IMR-90 (cell line): ENCODE data around the gene RNF213. TPM values are rescaled to one million over a fixed set of nuclear protein-coding genes. Genes with fewer than 3 reads are reported as not detected.

Source experiments
- ATAC-seq: fragments of 200-7000 bp; cut with Tn5 transposase; 2 replicates; pipeline ENCODE4 v1.9.1; 2020; ENCODE audit warnings: low read depth, mild to moderate bottlenecking, moderate library complexity
- BruUV-seq: library from RNA; stranded (reverse); fragments of 400-500 nt; replicated peaks from 2 replicates; lab custom pipeline; 2021; lab: Mats Ljungman, UMichigan
- CTCF ChIA-PET: fragments of 300-600 bp; formaldehyde crosslinking; extraction: SDS; loops from one replicate; lab custom pipeline; 2021; ENCODE audit warnings: antibody characterized with exemption; lab: Yijun Ruan, JAX
- POLR2A ChIA-PET: fragments of 300-600 bp; sonication (Branson Sonifier 250); formaldehyde crosslinking; loops from one replicate; lab custom pipeline; 2022; ENCODE audit warnings: antibody characterized with exemption; ENCODE audit not compliant: unreplicated experiment; lab: Charles Lee
- DNase-seq: peaks from one replicate; pipeline ENCODE4 v3.0.0; 2013
- H2AFZ ChIP-seq: replicated peaks from 2 replicates; pipeline ENCODE3; 2013; ENCODE audit warnings: low read length, mild to moderate bottlenecking; ENCODE audit not compliant: poor library complexity
- H2AK5ac ChIP-seq: 2 replicates; pipeline ENCODE4 v1.6.1; 2013; ENCODE audit warnings: low read depth, low read length, inconsistent platforms
- H2AK9ac ChIP-seq: replicated peaks from 2 replicates; pipeline ENCODE3; 2013; ENCODE audit warnings: mild to moderate bottlenecking, low read depth, low read length, moderate library complexity; ENCODE audit not compliant: poor library complexity
- H2BK120ac ChIP-seq: 2 replicates; pipeline ENCODE4 v1.6.1; 2013; ENCODE audit warnings: low read depth, low read length, inconsistent platforms
- H2BK15ac ChIP-seq: 3 replicates; pipeline ENCODE4 v1.6.1; 2013; ENCODE audit warnings: low read depth, low read length, inconsistent platforms
- H2BK20ac ChIP-seq: 2 replicates; pipeline ENCODE4 v1.6.1; 2013; ENCODE audit warnings: low read depth, mild to moderate bottlenecking, inconsistent platforms, low read length, moderate library complexity
- H2BK5ac ChIP-seq: 2 replicates; pipeline ENCODE4 v1.6.1; 2013; ENCODE audit warnings: mild to moderate bottlenecking, low read depth, low read length, inconsistent platforms; ENCODE audit not compliant: poor library complexity, severe bottlenecking
- H3K14ac ChIP-seq: replicated peaks from 2 replicates; pipeline ENCODE4 v1.6.1; 2013; ENCODE audit warnings: low read depth, low read length, inconsistent platforms
- H3K18ac ChIP-seq: 2 replicates; pipeline ENCODE4 v1.6.1; 2013; ENCODE audit warnings: low read depth, low read length, control low read depth
- H3K23ac ChIP-seq: 2 replicates; pipeline ENCODE4 v1.6.1; 2013; ENCODE audit warnings: low read depth, low read length, inconsistent platforms
- H3K27ac ChIP-seq: 2 replicates; pipeline ENCODE4 v1.5.1; 2013; ENCODE audit warnings: mild to moderate bottlenecking, control low read depth, low read length; ENCODE audit not compliant: insufficient read depth
- H3K27me3 ChIP-seq: 2 replicates; pipeline ENCODE4 v1.6.1; 2013; ENCODE audit warnings: low read length; ENCODE audit not compliant: control insufficient read depth, insufficient read depth
- H3K36me3 ChIP-seq: 2 replicates; pipeline ENCODE4 v1.6.1; 2013; ENCODE audit warnings: low read length, mixed read lengths; ENCODE audit not compliant: control insufficient read depth, insufficient read depth
- H3K4ac ChIP-seq: 2 replicates; pipeline ENCODE4 v1.6.1; 2013; ENCODE audit warnings: low read depth, low read length, inconsistent platforms
- H3K4me1 ChIP-seq: 2 replicates; pipeline ENCODE4 v1.6.1; 2013; ENCODE audit warnings: low read length, mixed read lengths; ENCODE audit not compliant: control insufficient read depth, insufficient read depth
- H3K4me2 ChIP-seq: 2 replicates; pipeline ENCODE4 v1.6.1; 2013; ENCODE audit warnings: low read depth, mild to moderate bottlenecking, control low read depth, low read length, moderate library complexity
- H3K4me3 ChIP-seq: 2 replicates; pipeline ENCODE4 v1.5.1; 2013; ENCODE audit warnings: low read depth, mild to moderate bottlenecking, control low read depth, low read length, moderate library complexity; ENCODE audit not compliant: insufficient read depth
- H3K56ac ChIP-seq: 2 replicates; pipeline ENCODE4 v1.6.1; 2013; ENCODE audit warnings: low read length, inconsistent platforms; ENCODE audit not compliant: insufficient read depth; ENCODE audit errors: extremely low read depth
- H3K79me1 ChIP-seq, 2 experiments: 2 replicates each; pipeline ENCODE4 v1.6.1; 2013; ENCODE audit warnings: low read length in 2 of 2, inconsistent platforms in 1 of 2, low read depth in 1 of 2
- H3K9ac ChIP-seq: 2 replicates; pipeline ENCODE4 v1.6.1; 2013; ENCODE audit warnings: low read depth, low read length, control low read depth
- H3K9me1 ChIP-seq: 2 replicates; pipeline ENCODE4 v1.6.1; 2013; ENCODE audit warnings: low read length, inconsistent platforms; ENCODE audit not compliant: insufficient read depth
- H3K9me3 ChIP-seq: 2 replicates; pipeline ENCODE4 v1.6.1; 2013; ENCODE audit warnings: low read length; ENCODE audit not compliant: control insufficient read depth, insufficient read depth
- H4K20me1 ChIP-seq: 2 replicates; pipeline ENCODE4 v1.6.1; 2013; ENCODE audit warnings: low read length, inconsistent platforms; ENCODE audit not compliant: insufficient read depth
- H4K5ac ChIP-seq: 2 replicates; pipeline ENCODE4 v1.6.1; 2013; ENCODE audit warnings: mild to moderate bottlenecking, low read depth, low read length, control low read depth
- H4K8ac ChIP-seq, 2 experiments: 2 replicates each; pipeline ENCODE4 v1.6.1; 2013; ENCODE audit warnings: low read depth in 2 of 2, low read length in 2 of 2, control low read depth in 1 of 2, inconsistent platforms in 1 of 2
- H4K91ac ChIP-seq: 2 replicates; pipeline ENCODE4 v1.6.1; 2013; ENCODE audit warnings: low read depth, low read length, inconsistent platforms; ENCODE audit not compliant: insufficient read depth
- FOS ChIP-seq: fragments of 150-350 bp; IDR thresholded peaks from 2 replicates; pipeline ENCODE4 v1.6.1; 2016; ENCODE audit warnings: low read depth, low read length
- MAFK ChIP-seq: IDR thresholded peaks from 2 replicates; pipeline ENCODE4 v1.6.1; 2012; ENCODE audit warnings: low read depth, low read length, improper control_type of control experiment
- MAZ ChIP-seq: IDR thresholded peaks from 2 replicates; pipeline ENCODE4 v1.6.1; 2012; ENCODE audit warnings: low read depth, mild to moderate bottlenecking, low read length, improper control_type of control experiment, moderate library complexity, borderline replicate concordance
- MXI1 ChIP-seq: IDR thresholded peaks from 2 replicates; pipeline ENCODE4 v1.6.1; 2012; ENCODE audit warnings: low read depth, mild to moderate bottlenecking, low read length, moderate library complexity, borderline replicate concordance
- NFE2L2 ChIP-seq: fragments of 150-350 bp; IDR thresholded peaks from 2 replicates; pipeline ENCODE4 v1.6.1; 2016; ENCODE audit warnings: low read depth, mild to moderate bottlenecking, low read length
- RAD21 ChIP-seq: IDR thresholded peaks from 2 replicates; pipeline ENCODE4 v1.6.1; 2012; ENCODE audit warnings: low read length, improper control_type of control experiment
- RCOR1 ChIP-seq: IDR thresholded peaks from 2 replicates; pipeline ENCODE4 v1.6.1; 2012; ENCODE audit warnings: mild to moderate bottlenecking, low read length, improper control_type of control experiment; ENCODE audit not compliant: insufficient replicate concordance
- RFX5 ChIP-seq: IDR thresholded peaks from 2 replicates; pipeline ENCODE4 v1.8.0; 2012; ENCODE audit warnings: low read depth, mild to moderate bottlenecking, low read length, moderate library complexity
- SMC3 ChIP-seq: fragments of 150-350 bp; IDR thresholded peaks from 2 replicates; pipeline ENCODE4 v1.6.1; 2016; ENCODE audit warnings: low read depth, mild to moderate bottlenecking, antibody characterized with exemption, low read length, moderate library complexity
- WGBS, 2 experiments: methylation state at CpG; one replicate each; pipeline versions ENCODE4 v1.1.5 to v1.1.7; 2013; ENCODE audit warnings: missing lambda C conversion rate in 2 of 2; ENCODE audit not compliant: insufficient read length in 1 of 2; ENCODE audit errors: extremely low coverage in 2 of 2; 5-methylcytosine and 5-hydroxymethylcytosine counted together
- dilution Hi-C: fragments of 300-500 bp; cut with HindIII; formaldehyde crosslinking; loops from one replicate; pipeline ENCODE4 v1.14.3; 2018; ENCODE audit warnings: low sequenced_read_pairs; ENCODE audit not compliant: unreplicated experiment
- in situ Hi-C: fragments of 300-500 bp; cut with MboI; formaldehyde crosslinking; loops from 3 replicates; pipeline ENCODE4 v1.14.3; 2019; ENCODE audit warnings: low sequenced_read_pairs, inconsistent platforms, mixed read lengths
- intact Hi-C: fragments of 100-400 bp; cut with micrococcal nuclease; formaldehyde crosslinking; loops from 2 replicates; pipeline ENCODE4 v1.10.0; 2022
- polyA plus RNA-seq, 3 experiments: library from polyadenylated mRNA; depleted of rRNA; stranded (reverse); fragments of >200 nt; gene quantifications; 2 replicates each; pipeline ENCODE4 v1.2.3, GENCODE V29; 2012; ENCODE audit warnings: low replicate concordance in 1 of 3
- total RNA-seq: library from RNA; depleted of rRNA; stranded (reverse); fragments of >200 nt; gene quantifications from 2 replicates; pipeline ENCODE4 v1.2.3, GENCODE V29; 2012
- TF ChIP-seq, protein P1 (sequence below): fragments of 150-350 bp; IDR thresholded peaks from 2 replicates; pipeline ENCODE4 v1.6.1; 2017; ENCODE audit warnings: mild to moderate bottlenecking, antibody characterized with exemption, low read length, low read depth
- TF ChIP-seq, protein P2 (sequence below): fragments of 150-350 bp; IDR thresholded peaks from 2 replicates; pipeline ENCODE4 v1.6.1; 2016; ENCODE audit warnings: low read depth, mild to moderate bottlenecking, low read length, moderate library complexity, borderline replicate concordance

Gene RNF213
- total and polyA plus RNA-seq, 2 of the 4 experiments (the other 2 are of a cell fraction), result 23.4 to 36.0 TPM

DNA sequence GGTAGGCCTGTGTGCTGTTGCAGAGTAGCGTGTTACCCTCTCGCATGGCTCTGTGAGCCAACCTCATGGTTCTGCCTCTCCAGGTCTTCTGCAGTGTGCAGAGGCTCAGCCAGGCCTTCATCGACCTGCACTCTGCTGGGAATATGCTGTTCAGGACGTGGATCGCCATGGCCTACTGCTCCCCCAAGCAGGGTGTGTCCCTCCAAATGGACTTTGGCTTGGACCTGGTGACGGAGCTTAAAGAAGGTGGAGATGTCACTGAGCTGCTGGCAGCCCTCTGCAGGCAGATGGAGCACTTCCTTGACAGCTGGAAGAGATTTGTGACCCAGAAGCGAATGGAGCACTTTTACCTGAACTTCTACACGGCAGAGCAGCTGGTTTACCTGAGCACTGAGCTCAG lies 78.5 kb downstream of the RNF213 start:
- dilution Hi-C loops, result no loop called here
- no TSS peak for BruUV-seq
- no peaks in the 10 kb centered on the region for H3K27me3 ChIP-seq
- ChIA-PET CTCF (no interaction called here), POLR2A (no interaction called here)
- no peak overlapping the region for H3K56ac ChIP-seq
- no peak overlapping the region for H2BK20ac ChIP-seq
- no peaks in the 10 kb centered on the region for H3K9me3 ChIP-seq
- H3K23ac ChIP-seq, result no peak overlapping the region
- H3K4ac ChIP-seq, result no peak overlapping the region
- no peak overlapping the region for H2BK5ac ChIP-seq
- 96% methylated on average over 4 of the region's 8 CpGs; no CpG with 5 or more reads in 1 of the 2 experiments for WGBS, 2 experiments
- no peak overlapping the region for H2AFZ ChIP-seq
- no peak overlapping the region for H4K5ac ChIP-seq
- 0 out of 2 replicates have a peak, but pooled peaks cover 3% of the 10 kb centered on the region for H3K9me1 ChIP-seq
- no peak overlapping the region for H3K4me2 ChIP-seq
- no peak overlapping the region for H4K8ac ChIP-seq
- H3K27ac ChIP-seq, result no peak overlapping the region
- peaks cover 68% of the 10 kb centered on the region for H3K36me3 ChIP-seq
- H3K9ac ChIP-seq, result no peak overlapping the region
- TF ChIP-seq RCOR1 (no peak), RFX5 (no peak), MAFK (no peak), MAZ (no peak), MXI1 (no peak), RAD21 (no peak), FOS (no peak), SMC3 (no peak), NFE2L2 (no peak)
- TF ChIP-seq, protein P1, sequence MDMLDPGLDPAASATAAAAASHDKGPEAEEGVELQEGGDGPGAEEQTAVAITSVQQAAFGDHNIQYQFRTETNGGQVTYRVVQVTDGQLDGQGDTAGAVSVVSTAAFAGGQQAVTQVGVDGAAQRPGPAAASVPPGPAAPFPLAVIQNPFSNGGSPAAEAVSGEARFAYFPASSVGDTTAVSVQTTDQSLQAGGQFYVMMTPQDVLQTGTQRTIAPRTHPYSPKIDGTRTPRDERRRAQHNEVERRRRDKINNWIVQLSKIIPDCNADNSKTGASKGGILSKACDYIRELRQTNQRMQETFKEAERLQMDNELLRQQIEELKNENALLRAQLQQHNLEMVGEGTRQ, result no peak
- TF ChIP-seq, protein P2, sequence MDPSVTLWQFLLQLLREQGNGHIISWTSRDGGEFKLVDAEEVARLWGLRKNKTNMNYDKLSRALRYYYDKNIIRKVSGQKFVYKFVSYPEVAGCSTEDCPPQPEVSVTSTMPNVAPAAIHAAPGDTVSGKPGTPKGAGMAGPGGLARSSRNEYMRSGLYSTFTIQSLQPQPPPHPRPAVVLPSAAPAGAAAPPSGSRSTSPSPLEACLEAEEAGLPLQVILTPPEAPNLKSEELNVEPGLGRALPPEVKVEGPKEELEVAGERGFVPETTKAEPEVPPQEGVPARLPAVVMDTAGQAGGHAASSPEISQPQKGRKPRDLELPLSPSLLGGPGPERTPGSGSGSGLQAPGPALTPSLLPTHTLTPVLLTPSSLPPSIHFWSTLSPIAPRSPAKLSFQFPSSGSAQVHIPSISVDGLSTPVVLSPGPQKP, result no peak
- intact Hi-C loops, result no loop called here
- no peaks in the 10 kb centered on the region for H4K20me1 ChIP-seq
- no peak overlapping the region for H4K91ac ChIP-seq
- no peak overlapping the region for H2BK15ac ChIP-seq
- in situ Hi-C loops, result no loop called here
- DNase-seq, result no peak
- no peak overlapping the region for H3K4me3 ChIP-seq
- peaks cover 0 to 5% of the 10 kb centered on the region in 2 experiments; a peak in 2 of 4 replicates for H3K79me1 ChIP-seq
- no peaks in the 10 kb centered on the region for H3K4me1 ChIP-seq
- H3K18ac ChIP-seq, result no peak overlapping the region
- no peak overlapping the region for H3K14ac ChIP-seq
- no peak overlapping the region for H2BK120ac ChIP-seq
- H2AK9ac ChIP-seq, result peak overlapping the region; percentile 15
- no peak overlapping the region for H2AK5ac ChIP-seq
- ATAC-seq, result no peak
